HepG2 (cell line): Measurements from ENCODE around the gene CEBPE. TPM values are rescaled to one million over a fixed set of nuclear protein-coding genes. Genes with fewer than 3 reads are reported as not detected.

Experiments used
- AGO1 ChIP-seq: fragments of 200-400 bp; formaldehyde crosslinking; IDR thresholded peaks from 2 replicates; pipeline ENCODE4 v1.6.1; 2017; ENCODE audit warnings: mild to moderate bottlenecking, low read depth, low read length, moderate library complexity; ENCODE audit not compliant: poor library complexity, severe bottlenecking
- FOXJ3 ChIP-seq: sonication (generic); formaldehyde crosslinking; IDR thresholded peaks from 2 replicates; pipeline ENCODE4 v1.4.0; 2020; ENCODE audit warnings: missing genetic modification reagents, mild to moderate bottlenecking, borderline replicate concordance
- GATAD2A ChIP-seq: IDR thresholded peaks from 2 replicates; pipeline ENCODE4 v1.6.1; 2016
- NCOA1 ChIP-seq: sonication (generic); formaldehyde crosslinking; IDR thresholded peaks from 2 replicates; pipeline ENCODE4 v1.9.0; 2021; ENCODE audit warnings: missing genetic modification reagents
- NFATC3 ChIP-seq: sonication (generic); formaldehyde crosslinking; IDR thresholded peaks from 2 replicates; pipeline ENCODE4 v1.5.1; 2020; ENCODE audit warnings: mild to moderate bottlenecking, missing genetic modification reagents
- PHF21A ChIP-seq: sonication (generic); formaldehyde crosslinking; IDR thresholded peaks from 2 replicates; pipeline ENCODE4 v1.5.0; 2020; ENCODE audit warnings: mild to moderate bottlenecking, missing genetic modification reagents
- SMARCE1 ChIP-seq: fragments of 450-650 bp; IDR thresholded peaks from 2 replicates; pipeline ENCODE4 v1.6.1; 2017; ENCODE audit warnings: borderline replicate concordance
- STAG1 ChIP-seq: sonication (generic); formaldehyde crosslinking; IDR thresholded peaks from 2 replicates; pipeline ENCODE4 v1.4.0; 2020; ENCODE audit warnings: missing genetic modification reagents
- WIZ ChIP-seq: sonication (generic); formaldehyde crosslinking; IDR thresholded peaks from 2 replicates; pipeline ENCODE4 v1.5.1; 2020; ENCODE audit warnings: mild to moderate bottlenecking, missing genetic modification reagents
- ZFP82 ChIP-seq: sonication (generic); formaldehyde crosslinking; IDR thresholded peaks from 2 replicates; pipeline ENCODE4 v1.5.1; 2020; ENCODE audit warnings: mild to moderate bottlenecking, missing genetic modification reagents, borderline replicate concordance
- ZNF124 ChIP-seq: sonication (generic); formaldehyde crosslinking; IDR thresholded peaks from 2 replicates; pipeline ENCODE4 v1.4.0; 2020; ENCODE audit warnings: missing genetic modification reagents
- ZNF33A ChIP-seq: sonication (generic); formaldehyde crosslinking; IDR thresholded peaks from 2 replicates; pipeline ENCODE4 v1.5.1; 2020; ENCODE audit warnings: missing genetic modification reagents, mild to moderate bottlenecking, moderate library complexity, borderline replicate concordance
- ZNF850 ChIP-seq: sonication (generic); formaldehyde crosslinking; conservative IDR thresholded peaks from 2 replicates; pipeline ENCODE4 v1.9.0; 2021; ENCODE audit warnings: mild to moderate bottlenecking, missing genetic modification reagents
- polyA plus RNA-seq, 8 experiments: library from polyadenylated mRNA; depleted of rRNA in 3 of 8; stranded (reverse) in 7 of 8; unstranded in 1 of 8; fragments of >200 nt; fragmentation: Illumina TruSeq in 4 of 8; extraction: Trizol in 4 of 8; gene quantifications; 2 replicates each; pipeline versions ENCODE4 v1.2.1 to v1.2.3, GENCODE V29; 2011 to 2016; ENCODE audit warnings: low read depth in 4 of 8, missing spikeins in 1 of 8, mixed read lengths in 1 of 8; ENCODE audit not compliant: insufficient read depth in 1 of 8
- total RNA-seq, 5 experiments: library from RNA; depleted of rRNA; stranded (reverse); fragments of >200 nt; fragmentation: Illumina TruSeq; extraction: Trizol; gene quantifications; 2 replicates each; pipeline ENCODE4 v1.2.3, GENCODE V29; 2016; ENCODE audit warnings: low read depth in 1 of 5
- TF ChIP-seq, protein P1 (sequence below): sonication (generic); formaldehyde crosslinking; IDR thresholded peaks from 2 replicates; pipeline ENCODE4 v1.4.0; 2020; ENCODE audit warnings: mild to moderate bottlenecking, missing genetic modification reagents, borderline replicate concordance
- TF ChIP-seq, protein P2 (sequence below): sonication (generic); formaldehyde crosslinking; IDR thresholded peaks from 2 replicates; pipeline ENCODE4 v1.5.0; 2020; ENCODE audit warnings: mild to moderate bottlenecking, missing genetic modification reagents, borderline replicate concordance

The CEBPE gene
- total and polyA plus RNA-seq, 2 of the 13 experiments (the other 11 are each of a cell fraction or from before 2014, with no cell fraction given): 0.09 to 0.11 TPM

DNA sequence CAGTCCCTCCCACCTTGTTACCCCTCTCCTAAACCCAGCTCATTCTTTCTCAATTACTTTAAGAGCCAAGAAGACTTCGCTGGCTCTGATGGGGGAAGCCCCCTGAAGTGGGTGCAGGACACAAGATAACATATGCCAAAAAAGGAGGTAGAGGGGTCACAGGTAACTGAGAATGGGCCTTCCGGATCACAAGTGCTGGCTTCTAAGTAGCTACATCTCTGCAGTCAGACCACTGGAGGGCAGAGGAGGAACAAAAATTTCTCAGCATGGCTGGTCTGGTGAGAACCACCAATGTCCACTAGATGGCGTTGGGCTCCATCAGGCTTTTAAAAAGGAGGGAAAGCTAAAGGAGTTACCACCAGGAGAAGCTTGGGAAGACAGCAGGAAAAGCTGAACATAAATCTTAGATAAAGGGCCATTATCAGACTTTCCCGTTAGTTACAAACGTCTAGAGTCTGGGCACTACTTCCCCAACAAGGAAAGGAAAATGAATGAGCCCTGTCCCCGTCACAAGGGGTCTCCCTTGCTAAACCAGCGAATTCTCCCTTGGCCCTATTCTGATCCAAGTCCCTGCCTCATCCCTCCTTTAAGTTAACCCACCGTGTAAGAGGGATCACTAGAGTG lies 50.2 kb downstream of the CEBPE start (continued):
- no peak for TF ChIP-seq NCOA1 (CRISPR knock-in tag)
- TF ChIP-seq NFATC3 (CRISPR knock-in tag): no peak
- TF ChIP-seq AGO1: no peak
- TF ChIP-seq, protein P1, sequence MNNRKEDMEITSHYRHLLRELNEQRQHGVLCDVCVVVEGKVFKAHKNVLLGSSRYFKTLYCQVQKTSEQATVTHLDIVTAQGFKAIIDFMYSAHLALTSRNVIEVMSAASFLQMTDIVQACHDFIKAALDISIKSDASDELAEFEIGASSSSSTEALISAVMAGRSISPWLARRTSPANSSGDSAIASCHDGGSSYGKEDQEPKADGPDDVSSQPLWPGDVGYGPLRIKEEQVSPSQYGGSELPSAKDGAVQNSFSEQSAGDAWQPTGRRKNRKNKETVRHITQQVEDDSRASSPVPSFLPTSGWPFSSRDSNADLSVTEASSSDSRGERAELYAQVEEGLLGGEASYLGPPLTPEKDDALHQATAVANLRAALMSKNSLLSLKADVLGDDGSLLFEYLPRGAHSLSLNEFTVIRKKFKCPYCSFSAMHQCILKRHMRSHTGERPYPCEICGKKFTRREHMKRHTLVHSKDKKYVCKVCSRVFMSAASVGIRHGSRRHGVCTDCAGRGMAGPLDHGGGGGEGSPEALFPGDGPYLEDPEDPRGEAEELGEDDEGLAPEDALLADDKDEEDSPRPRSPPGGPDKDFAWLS (CRISPR knock-in tag): peak; percentile 85; the same call in 1 of the 2 replicates
- peak; percentile 90; the same call in 1 of the 2 replicates for TF ChIP-seq ZNF124 (CRISPR knock-in tag)
- no peak for TF ChIP-seq FOXJ3 (CRISPR knock-in tag)
- TF ChIP-seq WIZ (CRISPR knock-in tag): no peak
- no peak for TF ChIP-seq ZNF850 (CRISPR knock-in tag)
- no peak for TF ChIP-seq ZFP82
- TF ChIP-seq, protein P2, sequence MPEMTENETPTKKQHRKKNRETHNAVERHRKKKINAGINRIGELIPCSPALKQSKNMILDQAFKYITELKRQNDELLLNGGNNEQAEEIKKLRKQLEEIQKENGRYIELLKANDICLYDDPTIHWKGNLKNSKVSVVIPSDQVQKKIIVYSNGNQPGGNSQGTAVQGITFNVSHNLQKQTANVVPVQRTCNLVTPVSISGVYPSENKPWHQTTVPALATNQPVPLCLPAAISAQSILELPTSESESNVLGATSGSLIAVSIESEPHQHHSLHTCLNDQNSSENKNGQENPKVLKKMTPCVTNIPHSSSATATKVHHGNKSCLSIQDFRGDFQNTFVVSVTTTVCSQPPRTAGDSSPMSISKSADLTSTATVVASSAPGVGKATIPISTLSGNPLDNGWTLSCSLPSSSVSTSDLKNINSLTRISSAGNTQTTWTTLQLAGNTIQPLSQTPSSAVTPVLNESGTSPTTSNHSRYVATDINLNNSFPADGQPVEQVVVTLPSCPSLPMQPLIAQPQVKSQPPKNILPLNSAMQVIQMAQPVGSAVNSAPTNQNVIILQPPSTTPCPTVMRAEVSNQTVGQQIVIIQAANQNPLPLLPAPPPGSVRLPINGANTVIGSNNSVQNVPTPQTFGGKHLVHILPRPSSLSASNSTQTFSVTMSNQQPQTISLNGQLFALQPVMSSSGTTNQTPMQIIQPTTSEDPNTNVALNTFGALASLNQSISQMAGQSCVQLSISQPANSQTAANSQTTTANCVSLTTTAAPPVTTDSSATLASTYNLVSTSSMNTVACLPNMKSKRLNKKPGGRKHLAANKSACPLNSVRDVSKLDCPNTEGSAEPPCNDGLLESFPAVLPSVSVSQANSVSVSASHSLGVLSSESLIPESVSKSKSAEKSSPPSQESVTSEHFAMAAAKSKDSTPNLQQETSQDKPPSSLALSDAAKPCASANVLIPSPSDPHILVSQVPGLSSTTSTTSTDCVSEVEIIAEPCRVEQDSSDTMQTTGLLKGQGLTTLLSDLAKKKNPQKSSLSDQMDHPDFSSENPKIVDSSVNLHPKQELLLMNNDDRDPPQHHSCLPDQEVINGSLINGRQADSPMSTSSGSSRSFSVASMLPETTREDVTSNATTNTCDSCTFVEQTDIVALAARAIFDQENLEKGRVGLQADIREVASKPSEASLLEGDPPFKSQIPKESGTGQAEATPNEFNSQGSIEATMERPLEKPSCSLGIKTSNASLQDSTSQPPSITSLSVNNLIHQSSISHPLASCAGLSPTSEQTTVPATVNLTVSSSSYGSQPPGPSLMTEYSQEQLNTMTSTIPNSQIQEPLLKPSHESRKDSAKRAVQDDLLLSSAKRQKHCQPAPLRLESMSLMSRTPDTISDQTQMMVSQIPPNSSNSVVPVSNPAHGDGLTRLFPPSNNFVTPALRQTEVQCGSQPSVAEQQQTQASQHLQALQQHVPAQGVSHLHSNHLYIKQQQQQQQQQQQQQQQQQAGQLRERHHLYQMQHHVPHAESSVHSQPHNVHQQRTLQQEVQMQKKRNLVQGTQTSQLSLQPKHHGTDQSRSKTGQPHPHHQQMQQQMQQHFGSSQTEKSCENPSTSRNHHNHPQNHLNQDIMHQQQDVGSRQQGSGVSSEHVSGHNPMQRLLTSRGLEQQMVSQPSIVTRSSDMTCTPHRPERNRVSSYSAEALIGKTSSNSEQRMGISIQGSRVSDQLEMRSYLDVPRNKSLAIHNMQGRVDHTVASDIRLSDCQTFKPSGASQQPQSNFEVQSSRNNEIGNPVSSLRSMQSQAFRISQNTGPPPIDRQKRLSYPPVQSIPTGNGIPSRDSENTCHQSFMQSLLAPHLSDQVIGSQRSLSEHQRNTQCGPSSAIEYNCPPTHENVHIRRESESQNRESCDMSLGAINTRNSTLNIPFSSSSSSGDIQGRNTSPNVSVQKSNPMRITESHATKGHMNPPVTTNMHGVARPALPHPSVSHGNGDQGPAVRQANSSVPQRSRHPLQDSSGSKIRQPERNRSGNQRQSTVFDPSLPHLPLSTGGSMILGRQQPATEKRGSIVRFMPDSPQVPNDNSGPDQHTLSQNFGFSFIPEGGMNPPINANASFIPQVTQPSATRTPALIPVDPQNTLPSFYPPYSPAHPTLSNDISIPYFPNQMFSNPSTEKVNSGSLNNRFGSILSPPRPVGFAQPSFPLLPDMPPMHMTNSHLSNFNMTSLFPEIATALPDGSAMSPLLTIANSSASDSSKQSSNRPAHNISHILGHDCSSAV: no peak
- peak; percentile 90 for TF ChIP-seq GATAD2A
- peak; percentile 82 for TF ChIP-seq STAG1 (CRISPR knock-in tag)
- TF ChIP-seq ZNF33A (CRISPR knock-in tag): no peak
- no peak for TF ChIP-seq PHF21A
- TF ChIP-seq SMARCE1: no peak
